ENCODE data around the gene TRIM71. TPM values are rescaled to one million over a fixed set of nuclear protein-coding genes. Genes with fewer than 3 reads are reported as not detected.
"Not testable (repeated sequence)": the region's sequence is repeated elsewhere in the genome, so short reads cannot be mapped to it uniquely, and the experiment has no call there.

Gene TRIM71
- total and polyA plus RNA-seq, 7 experiments from 2014 or later, result 0.20 TPM; not detected in 6

DNA sequence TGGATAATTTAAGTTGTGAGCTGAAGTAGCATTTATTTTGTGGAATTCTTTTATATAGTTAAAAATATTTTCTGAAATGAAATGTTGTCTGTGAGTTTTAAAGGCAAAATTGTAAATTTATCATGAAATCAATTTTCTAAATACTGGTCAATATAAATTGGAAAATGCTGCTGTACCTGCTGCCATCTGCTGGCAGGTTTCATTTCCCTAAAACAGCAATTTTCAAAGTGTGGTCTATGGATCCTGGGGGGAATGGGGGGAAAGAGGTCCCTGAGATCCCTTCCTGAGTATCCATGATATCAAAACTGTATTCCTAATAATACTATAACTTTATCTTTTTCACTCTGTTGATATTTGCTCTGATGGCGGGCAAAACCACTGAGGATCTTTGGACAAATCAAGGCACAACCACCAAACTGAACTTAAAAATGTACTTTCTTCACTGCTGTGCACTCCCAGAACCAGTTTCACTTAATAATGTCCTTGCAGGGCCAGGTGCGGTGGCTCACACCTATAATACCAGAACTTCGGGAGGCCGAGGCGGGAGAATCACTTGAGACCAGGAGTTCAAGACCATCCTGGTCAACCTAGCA, 116.4 kb downstream of the TRIM71 start:
- DNase-seq, result peak in 1 of 9 donors; percentile 18
- H3K4me3 Mint-ChIP-seq, result no peak overlapping the region
- intact Hi-C loops (cut with micrococcal nuclease), result loop anchor here (1.0 kb wide), 2 partner anchors 201 to 424 kb away; no protein-coding TSS in a partner anchor
- H3K9me3 ChIP-seq (ENCODE audit: control insufficient read depth in 2 of 3, low read length in 3 of 3), result no peaks in the 10 kb centered on the region
- H3K27ac Mint-ChIP-seq, result no peak overlapping the region
- no peak overlapping the region for H3K4me3 ChIP-seq (ENCODE audit: low read length)
- no peaks in the 10 kb centered on the region for H3K36me3 ChIP-seq (ENCODE audit: control insufficient read depth in 2 of 3, insufficient read depth in 3 of 3, low read length in 3 of 3)
- ATAC-seq, result no peak
- POLR2A ChIA-PET, result no interaction called here
- H3K27me3 Mint-ChIP-seq, result peaks cover 0 to 16% (median 8%) of the 10 kb centered on the region in 5 donors
- no peak overlapping the region for H3K27ac ChIP-seq (ENCODE audit: low read depth, low read length)
- H3K36me3 Mint-ChIP-seq, result peaks cover 0 to 4% (median 0%) of the 10 kb centered on the region in 5 donors
- no peaks in the 10 kb centered on the region for H3K4me1 ChIP-seq (ENCODE audit: control insufficient read depth in 2 of 2, insufficient read depth in 2 of 2, low read length in 2 of 2)
- peaks cover 0 to 13% (median 0%) of the 10 kb centered on the region in 11 donors for H3K9me3 Mint-ChIP-seq
- H3K27me3 ChIP-seq (ENCODE audit: control insufficient read depth in 2 of 2, insufficient read depth in 2 of 2, low read length in 2 of 2), result no peaks in the 10 kb centered on the region
- no peaks in the 10 kb centered on the region for H3K4me1 Mint-ChIP-seq
- CTCF ChIA-PET, result interaction anchor here (0.6 to 1.2 kb wide), 4 partner anchors 140 to 424 kb away, joined by 3 read pairs; no protein-coding TSS in a partner anchor

- no peaks in the 10 kb centered on the region for H3K36me3 ChIP-seq (ENCODE audit: control insufficient read depth in 2 of 3, insufficient read depth in 3 of 3, low read length in 3 of 3)
- no peaks in the 10 kb centered on the region for H3K4me1 Mint-ChIP-seq
- H3K27me3 ChIP-seq (ENCODE audit: control insufficient read depth in 2 of 2, insufficient read depth in 2 of 2, low read length in 2 of 2), result no peaks in the 10 kb centered on the region
- DNase-seq (no peak), ATAC-seq (no peak)
- no peak overlapping the region for H3K27ac Mint-ChIP-seq
- intact Hi-C loops (cut with micrococcal nuclease), result no loop called here
- H3K4me3 ChIP-seq (ENCODE audit: low read length), result no peak overlapping the region
- peaks cover 0 to 9% (median 0%) of the 10 kb centered on the region in 5 donors for H3K27me3 Mint-ChIP-seq
- H3K4me3 Mint-ChIP-seq, result no peak overlapping the region
- POLR2A ChIA-PET, result no interaction called here
- H3K9me3 Mint-ChIP-seq, result no peaks in the 10 kb centered on the region
- no peaks in the 10 kb centered on the region for H3K4me1 ChIP-seq (ENCODE audit: control insufficient read depth in 2 of 2, insufficient read depth in 2 of 2, low read length in 2 of 2)
- H3K36me3 Mint-ChIP-seq, result no peaks in the 10 kb centered on the region
- no peaks in the 10 kb centered on the region for H3K9me3 ChIP-seq (ENCODE audit: control insufficient read depth in 2 of 3, low read length in 3 of 3)
- H3K27ac ChIP-seq (ENCODE audit: low read depth, low read length), result no peak overlapping the region
- CTCF ChIA-PET, result no interaction called here
These were observed 119.5 kb downstream of the TRIM71 start for GRCh38 chr3:32937331-32937730.

GRCh38 chr3:32939531-32940284, 121.9 kb downstream of the TRIM71 start:
- H3K4me3 ChIP-seq (ENCODE audit: low read length); H3K27ac ChIP-seq (ENCODE audit: low read depth, low read length); H3K27ac Mint-ChIP-seq; H3K36me3 ChIP-seq (ENCODE audit: control insufficient read depth in 2 of 3, insufficient read depth in 3 of 3, low read length in 3 of 3); H3K4me1 ChIP-seq (ENCODE audit: control insufficient read depth in 2 of 2, insufficient read depth in 2 of 2, low read length in 2 of 2); H3K9me3 Mint-ChIP-seq; DNase-seq; H3K27me3 ChIP-seq (ENCODE audit: control insufficient read depth in 2 of 2, insufficient read depth in 2 of 2, low read length in 2 of 2); H3K27me3 Mint-ChIP-seq; H3K9me3 ChIP-seq (ENCODE audit: control insufficient read depth in 2 of 3, low read length in 3 of 3); H3K4me3 Mint-ChIP-seq; ATAC-seq; H3K4me1 Mint-ChIP-seq; H3K36me3 Mint-ChIP-seq; intact Hi-C loops (cut with micrococcal nuclease); CTCF ChIA-PET: not testable (repeated sequence)
- POLR2A ChIA-PET, result interaction anchor here (0.8 kb wide), 1 partner anchor 174 kb away, joined by 5 read pairs; the partner anchor contains the start of gene CRTAP

GRCh38 chr3:32940726-32941125, 122.9 kb downstream of the TRIM71 start:
- no peaks in the 10 kb centered on the region for H3K9me3 Mint-ChIP-seq
- no peak overlapping the region for H3K4me3 Mint-ChIP-seq
- H3K36me3 Mint-ChIP-seq, result no peaks in the 10 kb centered on the region
- no peak overlapping the region for H3K27ac Mint-ChIP-seq
- H3K4me1 Mint-ChIP-seq, result no peaks in the 10 kb centered on the region
- CTCF ChIA-PET, result no interaction called here
- no peak overlapping the region for H3K27ac ChIP-seq (ENCODE audit: low read depth, low read length)
- no peaks in the 10 kb centered on the region for H3K9me3 ChIP-seq (ENCODE audit: control insufficient read depth in 2 of 3, low read length in 3 of 3)
- DNase-seq, result no peak
- intact Hi-C loops (cut with micrococcal nuclease), result no loop called here
- ATAC-seq, result no peak
- H3K4me3 ChIP-seq (ENCODE audit: low read length), result no peak overlapping the region
- POLR2A ChIA-PET, result interaction anchor here (0.8 kb wide), 1 partner anchor 173 kb away, joined by 5 read pairs; the partner anchor contains the start of gene CRTAP
- no peaks in the 10 kb centered on the region for H3K27me3 ChIP-seq (ENCODE audit: control insufficient read depth in 2 of 2, insufficient read depth in 2 of 2, low read length in 2 of 2)
- H3K36me3 ChIP-seq (ENCODE audit: control insufficient read depth in 2 of 3, insufficient read depth in 3 of 3, low read length in 3 of 3), result no peaks in the 10 kb centered on the region
- H3K27me3 Mint-ChIP-seq, result peaks cover 0 to 7% (median 0%) of the 10 kb centered on the region in 5 donors
- H3K4me1 ChIP-seq (ENCODE audit: control insufficient read depth in 2 of 2, insufficient read depth in 2 of 2, low read length in 2 of 2), result no peaks in the 10 kb centered on the region

- DNase-seq, result no peak
- Mint-ChIP-seq H3K27ac (no peak overlapping the region), H3K4me3 (no peak overlapping the region), H3K4me1 (peaks cover 0 to 20% (median 2%) of the 10 kb centered on the region in 7 donors), H3K36me3 (no peaks in the 10 kb centered on the region), H3K9me3 (no peaks in the 10 kb centered on the region), H3K27me3 (peaks cover 0 to 4% (median 0%) of the 10 kb centered on the region in 5 donors)
- ATAC-seq, result no peak
- Histone ChIP-seq H3K4me3 (ENCODE audit: low read length) (no peak overlapping the region), H3K27me3 (ENCODE audit: control insufficient read depth in 2 of 2, insufficient read depth in 2 of 2, low read length in 2 of 2) (no peaks in the 10 kb centered on the region), H3K9me3 (ENCODE audit: control insufficient read depth in 2 of 3, low read length in 3 of 3) (no peaks in the 10 kb centered on the region), H3K36me3 (ENCODE audit: control insufficient read depth in 2 of 3, insufficient read depth in 3 of 3, low read length in 3 of 3) (no peaks in the 10 kb centered on the region), H3K4me1 (ENCODE audit: control insufficient read depth in 2 of 2, insufficient read depth in 2 of 2, low read length in 2 of 2) (no peaks in the 10 kb centered on the region), H3K27ac (ENCODE audit: low read depth, low read length) (no peak overlapping the region)
- intact Hi-C loops (cut with micrococcal nuclease), result loop anchor here (5.0 kb wide), 2 partner anchors 772 to 842 kb away; partner anchors contain the start of gene CLASP2 (in 1 of the 2)
- CTCF ChIA-PET, result no interaction called here
- POLR2A ChIA-PET, result no interaction called here
These were observed 127.3 kb downstream of the TRIM71 start for GRCh38 chr3:32945136-32945535.

- Mint-ChIP-seq H3K27ac (peak overlapping the region in 1 of 9 donors; percentile 46), H3K4me1 (peaks cover 0 to 25% (median 5%) of the 10 kb centered on the region in 7 donors)
- intact Hi-C loops (cut with micrococcal nuclease), result loop anchor here (5.0 kb wide), 2 partner anchors 772 to 842 kb away; partner anchors contain the start of gene CLASP2 (in 1 of the 2)
- H3K9me3 Mint-ChIP-seq; H3K4me1 ChIP-seq (ENCODE audit: control insufficient read depth in 2 of 2, insufficient read depth in 2 of 2, low read length in 2 of 2); H3K27ac ChIP-seq (ENCODE audit: low read depth, low read length); POLR2A ChIA-PET; H3K27me3 Mint-ChIP-seq; H3K27me3 ChIP-seq (ENCODE audit: control insufficient read depth in 2 of 2, insufficient read depth in 2 of 2, low read length in 2 of 2); H3K4me3 Mint-ChIP-seq; H3K4me3 ChIP-seq (ENCODE audit: low read length); H3K9me3 ChIP-seq (ENCODE audit: control insufficient read depth in 2 of 3, low read length in 3 of 3); ATAC-seq; H3K36me3 ChIP-seq (ENCODE audit: control insufficient read depth in 2 of 3, insufficient read depth in 3 of 3, low read length in 3 of 3); H3K36me3 Mint-ChIP-seq: not testable (repeated sequence)
- peak in 5 of 9 donors; percentile 19 to 55 (median 35) for DNase-seq
- CTCF ChIA-PET, result interaction anchor here (6.8 kb wide), 1 partner anchor 127 kb away, joined by 141 read pairs; no protein-coding TSS in a partner anchor
These were observed 127.8 kb downstream of the TRIM71 start for GRCh38 chr3:32945598-32945997.
